ENCODE data around the gene RPH3AL. TPM values are rescaled to one million over a fixed set of nuclear protein-coding genes. Genes with fewer than 3 reads are reported as not detected.
"Not testable (repeated sequence)": the region's sequence is repeated elsewhere in the genome, so short reads cannot be mapped to it uniquely, and the experiment has no call there.

RPH3AL gene
- total and polyA plus RNA-seq, 8 donors: 43.4 to 89.1 (median 56.0) TPM

DNA sequence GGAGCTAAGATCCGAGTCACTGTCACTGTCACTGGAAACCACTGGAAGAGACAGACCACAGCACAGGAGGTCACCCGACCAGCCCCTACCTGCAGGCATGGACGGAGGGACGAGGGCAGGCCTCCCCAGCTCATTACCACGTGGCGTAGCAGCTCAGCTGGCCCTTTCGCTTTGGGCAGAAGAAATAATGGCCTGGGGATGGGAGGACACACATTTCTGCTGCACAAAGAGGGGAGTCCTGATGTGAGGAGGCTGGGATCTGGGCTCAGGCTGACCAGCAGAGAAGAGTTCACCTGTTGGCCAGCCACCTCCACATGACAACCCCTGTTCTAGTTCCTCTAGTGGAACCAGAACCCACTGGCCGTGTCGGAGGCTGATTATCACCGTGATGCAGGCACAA is 132.9 kb downstream of the RPH3AL start:
- intact Hi-C loops (cut with DNase I): no loop called here
- no peak for TF ChIP-seq CTCF (IDR thresholded peaks at IDR 0.05)
- Histone ChIP-seq H3K27me3 (no peaks in the 10 kb centered on the region), H3K27ac (no peak overlapping the region), H3K36me3 (no peaks in the 10 kb centered on the region), H3K9me3 (no peaks in the 10 kb centered on the region), H3K4me3 (no peak overlapping the region), H3K4me1 (no peaks in the 10 kb centered on the region)
- FAIRE-seq (no peak), DNase-seq (peak in 2 of 6 donors; percentile 1 to 24), ATAC-seq (no peak)
- 93 to 95% methylated on average over 10 of the region's 10 CpGs for WGBS, 2 donors

- no peak for FAIRE-seq
- Histone ChIP-seq H3K27ac (no peak overlapping the region), H3K4me1 (no peaks in the 10 kb centered on the region), H3K36me3 (no peaks in the 10 kb centered on the region), H3K27me3 (no peaks in the 10 kb centered on the region), H3K4me3 (no peak overlapping the region), H3K9me3 (no peaks in the 10 kb centered on the region)
- 75 to 80% methylated on average over 8 of the region's 8 CpGs for WGBS, 2 donors
- peak in 1 of 4 donors; percentile 19 for ATAC-seq
- no peak for TF ChIP-seq CTCF (IDR thresholded peaks at IDR 0.05)
- peak in 2 of 6 donors; percentile 0 to 33 for DNase-seq
- intact Hi-C loops (cut with DNase I): no loop called here
Observed at GRCh38 chr17:218432-219110, 134.0 kb downstream of the RPH3AL start.

DNA sequence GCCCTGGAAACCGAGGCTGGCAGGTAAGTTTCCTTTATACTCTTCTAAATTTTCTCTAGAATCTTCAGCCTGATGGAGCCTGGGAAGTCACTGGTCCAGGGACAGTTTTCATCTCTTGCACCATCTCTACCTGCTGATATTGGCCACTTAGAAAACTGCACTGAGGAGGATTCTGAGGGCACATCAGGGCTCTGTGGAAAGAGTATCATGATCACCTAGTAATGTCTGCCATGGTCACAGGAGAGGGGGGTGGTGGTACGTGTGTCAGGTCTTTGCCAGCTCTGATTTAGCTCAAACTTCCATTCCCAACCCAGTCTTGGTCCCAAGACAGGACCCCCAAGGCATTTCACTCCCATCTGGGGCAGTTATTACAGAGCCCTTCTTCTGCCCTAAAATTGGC is 136.0 kb downstream of the RPH3AL start:
- DNase-seq (no peak), ATAC-seq (no peak), FAIRE-seq (no peak)
- no peaks in the 10 kb centered on the region for H3K9me3 ChIP-seq
- H3K36me3 ChIP-seq: peaks cover 0 to 6% (median 4%) of the 10 kb centered on the region in 3 donors
- no peak overlapping the region for H3K4me3 ChIP-seq
- TF ChIP-seq CTCF (IDR thresholded peaks at IDR 0.05): no peak
- no peak overlapping the region for H3K27ac ChIP-seq
- H3K27me3 ChIP-seq: no peaks in the 10 kb centered on the region
- intact Hi-C loops (cut with DNase I): no loop called here
- WGBS, 2 donors: 67 to 69% methylated on average over 2 of the region's 2 CpGs
- H3K4me1 ChIP-seq: no peaks in the 10 kb centered on the region

GRCh38 chr17:215563-216478 is 136.8 kb downstream of the RPH3AL start:
- intact Hi-C loops (cut with DNase I); H3K4me1 ChIP-seq; H3K27me3 ChIP-seq; H3K27ac ChIP-seq; H3K9me3 ChIP-seq; FAIRE-seq: not testable (repeated sequence)
- Histone ChIP-seq H3K36me3 (peaks cover 0 to 14% (median 7%) of the 10 kb centered on the region in 3 donors), H3K4me3 (peak overlapping the region in 2 of 4 donors; percentile 10 to 28)
- 59 to 60% methylated on average over 23 to 26 of the region's 29 CpGs for WGBS, 2 donors
- ATAC-seq: peak in 3 of 4 donors; percentile 15 to 65 (median 30)
- peak in 3 of 6 donors; percentile 54 to 68 (median 59) for DNase-seq

DNA sequence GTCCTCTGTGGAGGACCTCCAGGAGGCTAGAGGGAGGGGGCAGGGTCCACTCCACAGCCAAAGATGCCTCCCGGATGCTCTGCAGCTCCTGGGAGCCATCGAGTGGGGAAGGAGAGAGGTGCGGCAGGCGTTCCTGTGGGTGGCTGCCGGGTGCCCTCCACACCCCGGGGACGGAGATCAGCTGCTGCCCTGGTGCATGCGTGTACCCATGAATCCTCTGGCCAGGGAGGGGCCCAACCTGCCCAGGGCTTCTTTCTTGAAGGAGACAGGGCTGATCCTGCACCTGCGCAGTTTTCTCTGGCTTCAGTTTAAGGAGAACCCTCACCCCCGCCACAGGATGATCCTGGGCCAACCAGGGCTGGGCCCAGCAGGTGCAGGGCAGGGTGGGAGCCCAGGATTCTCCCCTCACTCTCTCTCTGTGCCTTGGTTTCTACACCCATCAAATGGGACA is 137.7 kb downstream of the RPH3AL start:
- peak overlapping the region in 2 of 4 donors; percentile 10 to 28 for H3K4me3 ChIP-seq
- no peaks in the 10 kb centered on the region for H3K27me3 ChIP-seq
- DNase-seq (peak in 1 of 6 donors; percentile 41), FAIRE-seq (no peak), ATAC-seq (peak in 2 of 4 donors; percentile 22 to 23)
- peaks cover 0 to 20% (median 7%) of the 10 kb centered on the region in 3 donors for H3K36me3 ChIP-seq
- H3K27ac ChIP-seq: no peak overlapping the region
- WGBS, 2 donors: 81 to 94% methylated on average over 10 of the region's 10 CpGs
- H3K4me1 ChIP-seq: no peaks in the 10 kb centered on the region
- intact Hi-C loops (cut with DNase I): no loop called here
- no peaks in the 10 kb centered on the region for H3K9me3 ChIP-seq
- no peak for TF ChIP-seq CTCF (IDR thresholded peaks at IDR 0.05)
